Calu3 (cell line): Measurements from ENCODE around the gene ADD3. TPM values are rescaled to one million over a fixed set of nuclear protein-coding genes. Genes with fewer than 3 reads are reported as not detected.

ENCODE experiments used
- BruUV-seq: library from RNA; stranded (reverse); fragments of 400-500 nt; replicated peaks from 2 replicates; lab custom pipeline; 2021; lab: Mats Ljungman, UMichigan
- CTCF ChIA-PET: fragments of 300-600 bp; sonication (Branson Sonifier 250); formaldehyde crosslinking; loops from one replicate; lab custom pipeline; 2022; ENCODE audit warnings: antibody characterized with exemption; lab: Charles Lee
- DNase-seq: peaks from one replicate; pipeline ENCODE4 v3.0.0; 2022
- H3K27ac Mint-ChIP-seq: one replicate; pipeline ENCODE4 v1.8.0; 2022; ENCODE audit warnings: mixed read lengths; ENCODE audit not compliant: unreplicated experiment
- H3K27me3 Mint-ChIP-seq: one replicate; pipeline ENCODE4 v1.8.0; 2022; ENCODE audit warnings: mixed read lengths; ENCODE audit not compliant: unreplicated experiment
- H3K36me3 Mint-ChIP-seq: one replicate; pipeline ENCODE4 v1.8.0; 2022; ENCODE audit warnings: mild to moderate bottlenecking, moderate library complexity, mixed read lengths; ENCODE audit not compliant: insufficient read depth, unreplicated experiment
- H3K4me1 Mint-ChIP-seq: one replicate; pipeline ENCODE4 v1.8.0; 2022; ENCODE audit warnings: mild to moderate bottlenecking, low read depth, mixed read lengths; ENCODE audit not compliant: unreplicated experiment
- H3K4me3 Mint-ChIP-seq: one replicate; pipeline ENCODE4 v1.8.0; 2022; ENCODE audit warnings: mild to moderate bottlenecking, low read depth, moderate library complexity, mixed read lengths; ENCODE audit not compliant: unreplicated experiment
- H3K9me3 Mint-ChIP-seq: one replicate; pipeline ENCODE4 v1.8.0; 2022; ENCODE audit warnings: low read depth, mixed read lengths; ENCODE audit not compliant: unreplicated experiment
- intact Hi-C: fragments of 100-400 bp; cut with micrococcal nuclease; formaldehyde crosslinking; loops from one replicate; pipeline ENCODE4 v1.10.0; 2022; ENCODE audit not compliant: unreplicated experiment
- total RNA-seq: library from RNA; stranded (reverse); gene quantifications from 2 replicates; pipeline ENCODE4 v1.2.3, GENCODE V29; 2022
- TF ChIP-seq, protein P1 (sequence below): fragments of 200-600 bp; IDR thresholded peaks from one replicate; pipeline ENCODE4 v1.8.0; 2022; ENCODE audit warnings: antibody characterized with exemption; ENCODE audit not compliant: unreplicated experiment

Gene ADD3
- total RNA-seq, 1 experiment from 2014 or later = 64.4 TPM

DNA sequence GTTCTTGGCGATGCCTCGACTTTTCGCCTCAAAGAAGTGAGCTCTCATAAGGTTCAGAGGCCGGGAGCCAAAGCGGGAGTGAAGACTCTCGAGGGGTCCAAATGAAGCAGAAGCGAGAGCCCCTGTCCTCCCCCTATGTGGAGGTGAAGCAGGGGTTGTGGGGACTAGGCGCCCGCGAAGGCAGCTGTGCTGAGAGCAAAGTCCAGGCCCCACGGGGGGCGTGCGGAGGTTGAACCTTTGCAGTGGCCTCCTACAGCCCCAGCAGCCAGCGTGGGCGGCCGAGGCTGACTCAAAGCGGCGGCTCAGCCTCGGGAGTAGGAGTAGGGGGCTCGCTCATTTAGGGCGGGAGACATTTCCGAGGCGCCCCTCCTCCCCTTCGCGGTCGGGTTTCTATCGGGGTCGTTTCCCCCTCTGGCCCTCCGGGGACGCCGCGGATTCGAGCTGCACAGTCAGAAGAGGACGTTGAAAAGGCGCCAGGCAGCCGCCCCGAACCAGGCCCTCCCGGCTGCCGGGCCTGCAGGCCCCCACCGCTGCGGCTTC, 553 bp upstream of the ADD3 start:
- peak; percentile 36 for DNase-seq
- intact Hi-C loops = loop anchor here (2.0 to 5.0 kb wide), 3 partner anchors 28 to 84 kb away; partner anchors contain the start of gene XPNPEP1

DNA sequence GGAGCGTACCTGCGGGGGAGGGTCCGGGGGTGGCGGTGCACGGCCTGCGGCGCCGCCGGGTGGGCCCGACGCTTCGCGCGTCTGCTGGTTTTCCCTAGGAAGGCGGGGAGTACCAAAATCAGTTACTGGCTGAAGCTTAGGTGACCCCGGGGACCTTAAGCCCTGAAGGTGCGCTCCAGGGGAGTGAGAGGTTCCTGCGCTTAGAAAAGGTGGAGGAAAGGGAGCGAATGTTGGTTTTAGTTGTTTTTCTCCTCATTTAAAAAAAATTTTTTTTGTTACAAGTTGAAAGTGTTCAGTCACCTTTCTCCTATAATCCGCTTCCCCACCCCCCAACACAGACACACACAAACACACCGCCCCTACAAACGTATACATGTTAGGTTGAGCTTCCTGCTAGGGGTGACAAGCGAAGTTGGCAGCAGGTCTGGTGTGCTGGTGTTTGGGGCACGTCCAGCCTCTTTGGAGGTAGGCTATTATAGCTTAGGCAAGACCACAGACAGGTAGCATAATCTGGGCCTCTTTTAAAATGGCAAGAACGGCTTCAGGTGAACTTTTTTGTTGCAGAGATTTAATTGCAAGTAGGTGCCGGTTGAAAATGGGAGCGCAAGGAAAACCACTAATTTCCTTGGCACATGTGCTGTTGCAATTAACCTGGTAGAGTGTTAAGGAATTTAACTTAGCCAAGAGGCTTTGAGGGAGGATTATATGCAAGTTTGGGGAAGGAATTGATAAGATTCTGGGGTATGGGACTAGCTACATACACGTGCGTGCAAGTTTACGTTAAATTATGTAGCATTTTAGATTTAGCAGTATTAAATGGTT, 945 bp downstream of the ADD3 start:
- CTCF ChIA-PET = interaction anchor here (1.5 kb wide), 1 partner anchor 125 kb away, joined by 3 read pairs; no protein-coding TSS in a partner anchor
- no peak overlapping the region for H3K4me3 Mint-ChIP-seq
- peak; percentile 33 for DNase-seq
- H3K27me3 Mint-ChIP-seq = no peaks in the 10 kb centered on the region
- peak overlapping the region; percentile 77 for H3K27ac Mint-ChIP-seq
- H3K4me1 Mint-ChIP-seq = peaks cover 19% of the 10 kb centered on the region
- intact Hi-C loops = loop anchor here (5.0 kb wide), 1 partner anchor 41 kb away; no protein-coding TSS in a partner anchor
- no peaks in the 10 kb centered on the region for H3K9me3 Mint-ChIP-seq
- H3K36me3 Mint-ChIP-seq = no peaks in the 10 kb centered on the region
- BruUV-seq = no TSS peak
- TF ChIP-seq, protein P1, sequence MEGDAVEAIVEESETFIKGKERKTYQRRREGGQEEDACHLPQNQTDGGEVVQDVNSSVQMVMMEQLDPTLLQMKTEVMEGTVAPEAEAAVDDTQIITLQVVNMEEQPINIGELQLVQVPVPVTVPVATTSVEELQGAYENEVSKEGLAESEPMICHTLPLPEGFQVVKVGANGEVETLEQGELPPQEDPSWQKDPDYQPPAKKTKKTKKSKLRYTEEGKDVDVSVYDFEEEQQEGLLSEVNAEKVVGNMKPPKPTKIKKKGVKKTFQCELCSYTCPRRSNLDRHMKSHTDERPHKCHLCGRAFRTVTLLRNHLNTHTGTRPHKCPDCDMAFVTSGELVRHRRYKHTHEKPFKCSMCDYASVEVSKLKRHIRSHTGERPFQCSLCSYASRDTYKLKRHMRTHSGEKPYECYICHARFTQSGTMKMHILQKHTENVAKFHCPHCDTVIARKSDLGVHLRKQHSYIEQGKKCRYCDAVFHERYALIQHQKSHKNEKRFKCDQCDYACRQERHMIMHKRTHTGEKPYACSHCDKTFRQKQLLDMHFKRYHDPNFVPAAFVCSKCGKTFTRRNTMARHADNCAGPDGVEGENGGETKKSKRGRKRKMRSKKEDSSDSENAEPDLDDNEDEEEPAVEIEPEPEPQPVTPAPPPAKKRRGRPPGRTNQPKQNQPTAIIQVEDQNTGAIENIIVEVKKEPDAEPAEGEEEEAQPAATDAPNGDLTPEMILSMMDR = no peak

More for the DNA sequence above, 553 bp upstream of the ADD3 start:
- Mint-ChIP-seq H3K27ac (no peak overlapping the region), H3K36me3 (no peaks in the 10 kb centered on the region), H3K4me1 (peaks cover 25% of the 10 kb centered on the region), H3K4me3 (no peak overlapping the region), H3K27me3 (no peaks in the 10 kb centered on the region), H3K9me3 (no peaks in the 10 kb centered on the region)
- no TSS peak for BruUV-seq
- TF ChIP-seq, protein P1 = no peak
- CTCF ChIA-PET = interaction anchor here (0.6 to 1.5 kb wide), 3 partner anchors 10 to 665 kb away, joined by 3 read pairs; no protein-coding TSS in a partner anchor

DNA sequence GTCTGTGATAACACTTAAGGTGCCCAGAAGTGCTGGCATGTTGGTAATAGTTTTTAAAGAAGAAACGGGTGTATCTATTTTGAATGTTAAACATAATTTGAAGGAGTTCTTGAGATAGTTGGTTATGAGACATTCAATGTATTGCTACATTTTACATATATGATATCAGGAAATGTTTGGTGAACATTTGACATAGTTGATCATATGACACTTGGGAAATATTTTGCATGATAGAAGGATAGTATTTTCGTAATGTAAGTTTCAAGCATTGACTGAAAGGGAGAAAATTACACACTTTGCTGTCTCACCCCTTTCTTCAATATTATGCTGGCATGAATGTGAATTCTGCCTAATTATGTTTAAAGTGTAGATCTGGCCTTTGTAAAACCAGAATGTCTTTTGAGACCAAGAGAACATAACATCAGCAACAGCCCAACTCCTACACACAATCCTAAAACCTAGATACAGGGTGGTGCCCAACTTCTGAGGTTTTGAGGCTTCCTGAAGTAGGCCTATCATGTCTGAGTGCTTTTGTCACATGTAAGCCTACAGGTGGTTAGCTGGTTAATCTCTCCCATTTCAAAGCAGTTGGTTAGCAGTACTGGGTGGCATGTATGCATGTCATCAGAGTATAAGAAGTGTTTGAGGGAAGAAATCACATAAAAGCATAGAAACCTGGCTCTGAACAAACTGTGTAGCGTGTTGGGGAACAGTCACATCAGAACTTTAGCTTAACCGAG, 2.1 kb downstream of the ADD3 start:
- Mint-ChIP-seq H3K4me3 (no peak overlapping the region), H3K4me1 (peaks cover 24% of the 10 kb centered on the region), H3K27ac (peak overlapping the region; percentile 77), H3K27me3 (no peaks in the 10 kb centered on the region), H3K9me3 (no peaks in the 10 kb centered on the region), H3K36me3 (no peaks in the 10 kb centered on the region)
- CTCF ChIA-PET = no interaction called here
- intact Hi-C loops = loop anchor here (2.0 to 5.0 kb wide), 2 partner anchors 43 to 97 kb away; no protein-coding TSS in a partner anchor
- no peak for DNase-seq
- TF ChIP-seq, protein P1 = no peak
- BruUV-seq = no TSS peak
